Epithelial cell of proximal tubule (primary cell): ENCODE measurements around the gene DDX60. TPM values are rescaled to one million over a fixed set of nuclear protein-coding genes. Genes with fewer than 3 reads are reported as not detected.
"Not testable (repeated sequence)": the region's sequence is repeated elsewhere in the genome, so short reads cannot be mapped to it uniquely, and the experiment has no call there.

Experiments used
- DNase-seq: peaks from one replicate; pipeline ENCODE4 v3.0.0-alpha.2; 2011; ENCODE audit warnings: low read depth
- H3K4me3 ChIP-seq: 2 replicates; pipeline ENCODE4 v1.5.1; 2011; ENCODE audit warnings: low read depth, mild to moderate bottlenecking, low read length
- CTCF ChIP-seq: conservative IDR thresholded peaks from 2 replicates; pipeline ENCODE4 v1.5.1; 2012; ENCODE audit warnings: low read depth, mild to moderate bottlenecking, low read length
- total RNA-seq: library from RNA; depleted of rRNA; stranded (reverse); fragments of >200 nt; gene quantifications from 2 replicates; pipeline ENCODE4 v1.2.3, GENCODE V29; 2015

DDX60 gene
- total RNA-seq, 1 donor from 2014 or later = 16.7 TPM

GRCh38 chr4:168248176-168248710 is 70.3 kb downstream of the DDX60 start:
- no peak overlapping the region for H3K4me3 ChIP-seq
- DNase-seq = no peak
- TF ChIP-seq CTCF = no peak

- no peak for DNase-seq
- no peak for TF ChIP-seq CTCF
- no peak overlapping the region for H3K4me3 ChIP-seq
Measured at GRCh38 chr4:168247603-168248002, 70.9 kb downstream of the DDX60 start.

- no peak for DNase-seq
- H3K4me3 ChIP-seq = no peak overlapping the region
- TF ChIP-seq CTCF = no peak
Measured at GRCh38 chr4:168241953-168242352, 76.6 kb downstream of the DDX60 start.

GRCh38 chr4:168240821-168241220 is 77.7 kb downstream of the DDX60 start:
- no peak for TF ChIP-seq CTCF
- DNase-seq = no peak

GRCh38 chr4:168221301-168221700 is 97.3 kb downstream of the DDX60 start:
- no peak overlapping the region for H3K4me3 ChIP-seq
- TF ChIP-seq CTCF = no peak
- no peak for DNase-seq

More at GRCh38 chr4:168240821-168241220, 77.7 kb downstream of the DDX60 start:
- no peak overlapping the region for H3K4me3 ChIP-seq

GRCh38 chr4:168220893-168221292 is 97.7 kb downstream of the DDX60 start:
- no peak overlapping the region for H3K4me3 ChIP-seq
- TF ChIP-seq CTCF = no peak
- no peak for DNase-seq

GRCh38 chr4:168218645-168219044 is 99.9 kb downstream of the DDX60 start:
- no peak for TF ChIP-seq CTCF
- H3K4me3 ChIP-seq = no peak overlapping the region
- DNase-seq = peak; percentile 10

GRCh38 chr4:168213511-168213910 is 105.0 kb downstream of the DDX60 start:
- DNase-seq = not testable (repeated sequence)

More at GRCh38 chr4:168213511-168213910, 105.0 kb downstream of the DDX60 start:
- not testable (repeated sequence) for H3K4me3 ChIP-seq
